ENCODE data around the gene PPP1R16B.

DNA sequence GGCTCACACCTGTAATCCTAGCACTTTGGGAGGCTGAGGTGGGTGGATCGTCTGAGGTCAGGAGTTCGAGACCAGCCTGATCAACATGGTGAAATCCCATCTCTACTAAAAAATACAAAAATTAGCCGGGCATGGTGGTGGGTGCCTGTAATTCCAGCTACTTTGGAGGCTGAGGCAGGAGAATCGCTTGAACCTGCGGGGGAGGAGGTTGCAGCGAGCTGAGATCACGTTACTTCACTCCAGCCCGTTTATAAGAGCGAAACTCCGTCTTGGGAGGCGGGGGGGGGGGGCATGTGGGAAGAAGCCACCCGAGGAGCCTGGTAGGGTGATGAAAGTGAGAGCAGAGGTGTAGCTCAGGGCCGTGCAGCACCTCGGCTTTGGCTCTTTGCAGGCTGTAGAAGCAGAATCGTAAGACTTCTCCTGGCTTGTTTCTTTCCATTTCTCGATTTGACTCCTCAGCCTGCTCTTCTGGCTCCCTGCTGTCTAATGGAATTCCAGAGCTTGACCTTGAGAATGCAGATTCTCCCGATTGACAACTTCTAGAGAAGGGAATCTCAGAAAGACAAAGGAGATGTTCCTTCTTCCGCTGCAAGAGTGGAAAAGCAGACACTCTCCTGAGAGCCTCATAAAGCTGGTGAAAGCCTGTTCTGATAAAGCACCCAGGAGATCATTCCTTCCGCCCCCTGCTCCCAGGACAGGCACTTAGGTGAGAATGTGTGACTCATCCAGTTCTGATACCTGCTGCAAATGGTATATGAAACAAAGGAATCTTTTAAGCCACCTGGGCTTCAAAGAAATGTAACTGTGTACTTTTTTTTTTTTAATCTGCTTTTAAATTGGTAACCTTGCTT is 26.0 kb upstream of the PPP1R16B start:
- no peak for TF ChIP-seq EZH2phosphoT487 (IDR thresholded peaks at IDR 0.05; ENCODE audit: borderline replicate concordance, low read length)
- no peak for TF ChIP-seq CTCF (IDR thresholded peaks at IDR 0.05; ENCODE audit: low read depth, low read length, poor library complexity, severe bottlenecking)
